ENCODE data around the gene SLC25A38.
A peak's percentile ranks its signal among the peaks of the same experiment; 100 is the strongest.

SLC25A38 gene

GRCh38 chr3:39404943-39405686 is 21.9 kb downstream of the SLC25A38 start:
- peak overlapping the region; percentile 97 for H3K27ac ChIP-seq
- TF ChIP-seq CTCF (conservative IDR thresholded peaks at IDR 0.05) (no peak), ZFX (IDR thresholded peaks at IDR 0.05) (no peak)

- peak overlapping the region; percentile 97 for H3K27ac ChIP-seq
- TF ChIP-seq CTCF (conservative IDR thresholded peaks at IDR 0.05) (no peak), ZFX (IDR thresholded peaks at IDR 0.05) (no peak)
These were observed 22.7 kb downstream of the SLC25A38 start for GRCh38 chr3:39405687-39406367.

- TF ChIP-seq CTCF (conservative IDR thresholded peaks at IDR 0.05), result peak; percentile 42
- TF ChIP-seq ZFX (IDR thresholded peaks at IDR 0.05), result peak; percentile 96
- H3K27ac ChIP-seq, result peak within 1 kb of the TSS; percentile 97
These were observed 23.4 kb downstream of the SLC25A38 start, which contains the start of gene RPSA for GRCh38 chr3:39406368-39407258. TSS of gene RPSA (plus strand) at chr3:39406720. CDS start at chr3:39407654, 934 bp downstream.

- TF ChIP-seq CTCF (conservative IDR thresholded peaks at IDR 0.05) (no peak), ZFX (IDR thresholded peaks at IDR 0.05) (no peak)
- peak overlapping the region; percentile 97 for H3K27ac ChIP-seq
These were observed 24.1 kb downstream of the SLC25A38 start for GRCh38 chr3:39407259-39407629.

- TF ChIP-seq ZFX (IDR thresholded peaks at IDR 0.05) (no peak), CTCF (conservative IDR thresholded peaks at IDR 0.05) (no peak)
- peak overlapping the region; percentile 97; the same call in 1 of the 2 replicates for H3K27ac ChIP-seq
These were observed 24.8 kb downstream of the SLC25A38 start for GRCh38 chr3:39407773-39408492.

- peak overlapping the region; percentile 23 for H3K27ac ChIP-seq
- TF ChIP-seq CTCF (conservative IDR thresholded peaks at IDR 0.05), result no peak
- no peak for TF ChIP-seq ZFX (IDR thresholded peaks at IDR 0.05)
These were observed 25.6 kb downstream of the SLC25A38 start for GRCh38 chr3:39408493-39409372.

All from C4-2B (cell line).